Measurements from ENCODE around the gene SMAP2. TPM values are rescaled to one million over a fixed set of nuclear protein-coding genes. Genes with fewer than 3 reads are reported as not detected.

SMAP2 gene
- total and polyA plus RNA-seq, 7 donors, result 6.9 to 35.0 (median 18.0) TPM

GRCh38 chr1:40438391-40439015 is 65.0 kb downstream of the SMAP2 start:
- DNase-seq, result no peak
- intact Hi-C loops (cut with DNase I), result no loop called here
- Histone ChIP-seq H3K4me1 (no peaks in the 10 kb centered on the region), H3K27ac (no peak overlapping the region), H3K36me3 (ENCODE audit: insufficient read depth in 1 of 2, low read depth in 1 of 2) (no peaks in the 10 kb centered on the region), H3K27me3 (ENCODE audit: insufficient read depth in 3 of 3, low read length in 2 of 3) (no peaks in the 10 kb centered on the region), H3K9me3 (no peaks in the 10 kb centered on the region), H3K4me3 (no peak overlapping the region)
- TF ChIP-seq CTCF (IDR thresholded peaks at IDR 0.05), result peak; percentile 34
- ATAC-seq, result no peak
- WGBS, 3 donors, result 61 to 66% (median 61%) methylated on average over 3 of the region's 3 CpGs

- Histone ChIP-seq H3K9me3 (no peaks in the 10 kb centered on the region), H3K4me3 (no peak overlapping the region), H3K27ac (no peak overlapping the region), H3K4me1 (no peaks in the 10 kb centered on the region), H3K27me3 (ENCODE audit: insufficient read depth in 3 of 3, low read length in 2 of 3) (no peaks in the 10 kb centered on the region), H3K36me3 (ENCODE audit: insufficient read depth in 1 of 2, low read depth in 1 of 2) (no peaks in the 10 kb centered on the region)
- no peak for TF ChIP-seq CTCF (IDR thresholded peaks at IDR 0.05)
- intact Hi-C loops (cut with DNase I), result no loop called here
- WGBS, 3 donors, result 76 to 84% (median 82%) methylated on average over 5 of the region's 5 CpGs
- no peak for ATAC-seq
- DNase-seq, result no peak
Observed at GRCh38 chr1:40439247-40439646, 65.7 kb downstream of the SMAP2 start.

DNA sequence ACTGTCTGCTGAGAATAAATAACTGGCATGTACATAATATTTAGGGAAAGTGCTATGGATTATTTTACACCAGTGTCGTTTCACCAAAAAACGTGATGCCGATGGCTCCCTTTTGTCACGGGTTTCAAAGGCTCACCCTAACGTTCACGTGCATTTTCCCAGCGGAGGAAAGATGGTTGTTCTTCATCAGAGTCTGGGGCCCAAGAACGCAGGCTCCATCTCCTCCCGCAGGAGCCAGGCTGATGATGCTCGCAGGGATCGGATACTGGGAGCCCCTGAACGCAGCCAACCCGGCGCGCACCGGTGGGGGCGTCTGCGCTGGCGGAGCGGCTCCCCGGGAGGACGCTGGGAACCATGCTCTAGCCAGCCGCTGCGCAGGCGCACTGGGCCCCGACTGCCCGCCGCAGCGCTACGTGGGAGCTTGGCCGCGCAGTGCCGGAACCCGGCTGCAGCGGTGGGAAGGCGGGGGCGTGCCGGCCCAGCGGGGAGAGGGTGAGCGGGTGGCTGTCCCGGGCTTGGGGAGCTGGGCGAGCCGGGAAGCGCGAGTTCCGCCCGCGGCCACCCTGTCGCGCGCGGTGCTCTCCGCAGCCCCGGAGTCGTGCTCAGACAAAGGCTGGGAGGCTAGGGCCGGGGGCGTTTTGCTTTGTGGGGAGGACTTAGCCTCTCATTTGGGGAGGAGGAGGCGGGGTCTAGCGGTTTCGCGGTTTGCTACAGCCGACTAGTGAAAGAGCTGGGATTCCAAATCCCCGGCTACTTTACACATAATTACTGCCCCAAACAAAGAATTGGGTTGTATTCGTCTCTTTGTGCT is 76.4 kb downstream of the SMAP2 start, which contains the start of gene ZFP69B:
Gene ZFP69B (plus strand): TSS at position 793 of the 811 bp plus-strand sequence. CDS start 486 bp downstream, outside the sequence.
- Histone ChIP-seq H3K27ac (peak within 1 kb of the TSS; percentile 62), H3K4me3 (peak within 1 kb of the TSS; percentile 81), H3K4me1 (no peaks in the 10 kb centered on the region), H3K36me3 (ENCODE audit: insufficient read depth in 1 of 2, low read depth in 1 of 2) (no peaks in the 10 kb centered on the region), H3K9me3 (peaks cover 6% of the 10 kb centered on the region), H3K27me3 (ENCODE audit: insufficient read depth in 3 of 3, low read length in 2 of 3) (no peaks in the 10 kb centered on the region)
- no peak for TF ChIP-seq CTCF (IDR thresholded peaks at IDR 0.05)
- peak; percentile 94 for DNase-seq
- ATAC-seq, result peak; percentile 98 to 100 (median 100)
- intact Hi-C loops (cut with DNase I), result no loop called here
- 0 to 1% (median 1%) methylated on average over 51 to 64 of the region's 64 CpGs for WGBS, 3 donors

- peak in 1 of 2 donors; percentile 20 for DNase-seq
- H3K4me1 ChIP-seq, result no peaks in the 10 kb centered on the region
- H3K27me3 ChIP-seq (ENCODE audit: insufficient read depth in 3 of 3, low read length in 2 of 3), result no peaks in the 10 kb centered on the region
- ATAC-seq, result peak; percentile 23 to 39 (median 32)
- intact Hi-C loops (cut with DNase I), result no loop called here
- peaks cover 6% of the 10 kb centered on the region for H3K9me3 ChIP-seq
- peak overlapping the region; percentile 62 for H3K27ac ChIP-seq
- TF ChIP-seq CTCF (IDR thresholded peaks at IDR 0.05), result no peak
- peak overlapping the region; percentile 81 for H3K4me3 ChIP-seq
- no peaks in the 10 kb centered on the region for H3K36me3 ChIP-seq (ENCODE audit: insufficient read depth in 1 of 2, low read depth in 1 of 2)
- 7 to 19% (median 16%) methylated on average over 22 of the region's 22 CpGs for WGBS, 3 donors
Observed at GRCh38 chr1:40450495-40451237, 77.1 kb downstream of the SMAP2 start.

All from psoas muscle (tissue), 8 donors.